GM23338 (cell line): Measurements from ENCODE around the gene HOXA11. TPM values are rescaled to one million over a fixed set of nuclear protein-coding genes. Genes with fewer than 3 reads are reported as not detected.

Source experiments
- ATAC-seq: fragments of 200-7000 bp; cut with Tn5 transposase; 3 replicates; pipeline ENCODE4 v1.9.1; 2020
- DNase-seq: peaks from one replicate; pipeline ENCODE4 v3.0.0-alpha.2; 2015; ENCODE audit warnings: low spot score
- H2AFZ ChIP-seq: fragments of 200-600 bp; sonication (generic); 2 replicates; pipeline ENCODE4 v1.8.0; 2016; ENCODE audit warnings: antibody characterized with exemption, mild to moderate bottlenecking, moderate library complexity
- H3F3A ChIP-seq: fragments of 200-600 bp; sonication (generic); replicated peaks from 2 replicates; pipeline ENCODE4 v1.8.0; 2017; ENCODE audit warnings: antibody characterized with exemption, mixed run types, low read depth
- H3K27ac ChIP-seq: fragments of 200-600 bp; sonication (generic); 2 replicates; pipeline ENCODE4 v1.6.1; 2016; ENCODE audit warnings: low read depth
- H3K27me3 ChIP-seq: fragments of 200-600 bp; sonication (generic); 2 replicates; pipeline ENCODE4 v1.8.0; 2016; ENCODE audit warnings: mild to moderate bottlenecking, mixed run types, moderate library complexity; ENCODE audit not compliant: insufficient read depth
- H3K36me3 ChIP-seq: fragments of 200-600 bp; sonication (generic); 2 replicates; pipeline ENCODE4 v1.8.0; 2016; ENCODE audit warnings: mild to moderate bottlenecking; ENCODE audit not compliant: insufficient read depth
- H3K4me1 ChIP-seq: fragments of 200-600 bp; sonication (generic); 2 replicates; pipeline ENCODE4 v1.8.0; 2016; ENCODE audit warnings: mild to moderate bottlenecking, moderate library complexity; ENCODE audit not compliant: insufficient read depth
- H3K4me2 ChIP-seq: fragments of 200-600 bp; sonication (generic); 2 replicates; pipeline ENCODE4 v1.7.1; 2017; ENCODE audit warnings: mixed run types
- H3K4me3 ChIP-seq: fragments of 200-600 bp; sonication (generic); 2 replicates; pipeline ENCODE4 v1.6.1; 2016; ENCODE audit warnings: mixed run types
- H3K79me2 ChIP-seq: fragments of 200-600 bp; sonication (generic); replicated peaks from 2 replicates; pipeline ENCODE4 v1.8.0; 2017; ENCODE audit warnings: mild to moderate bottlenecking; ENCODE audit not compliant: insufficient read depth
- H3K9me2 ChIP-seq: fragments of 200-600 bp; sonication (generic); 2 replicates; pipeline ENCODE4 v1.8.0; 2017; ENCODE audit not compliant: insufficient read depth
- H4K20me1 ChIP-seq: fragments of 200-600 bp; sonication (generic); replicated peaks from 2 replicates; pipeline ENCODE4 v1.8.0; 2017; ENCODE audit warnings: mild to moderate bottlenecking; ENCODE audit not compliant: insufficient read depth
- H3K27ac Mint-ChIP-seq: 2 replicates; pipeline ENCODE4 v1.8.0; 2020; ENCODE audit warnings: inconsistent platforms, mild to moderate bottlenecking, moderate library complexity, mixed read lengths
- H3K27me3 Mint-ChIP-seq: 3 replicates; pipeline ENCODE4 v1.8.0; 2022; ENCODE audit warnings: low read depth, mild to moderate bottlenecking, moderate library complexity, mixed read lengths, inconsistent platforms; ENCODE audit not compliant: insufficient read depth, poor library complexity
- H3K36me3 Mint-ChIP-seq: 3 replicates; pipeline ENCODE4 v1.8.0; 2021; ENCODE audit warnings: low read depth, mild to moderate bottlenecking, inconsistent platforms, moderate library complexity, mixed read lengths
- H3K4me1 Mint-ChIP-seq: 3 replicates; pipeline ENCODE4 v1.8.0; 2020; ENCODE audit warnings: mild to moderate bottlenecking, inconsistent platforms, mixed read lengths
- H3K4me3 Mint-ChIP-seq: 3 replicates; pipeline ENCODE4 v1.8.0; 2021; ENCODE audit warnings: moderate library complexity, mild to moderate bottlenecking, inconsistent platforms, mixed read lengths
- H3K9me3 Mint-ChIP-seq: 3 replicates; pipeline ENCODE4 v1.8.0; 2020; ENCODE audit warnings: moderate library complexity, mild to moderate bottlenecking, inconsistent platforms, mixed read lengths
- CREB1 ChIP-seq: fragments of 250-450 bp; sonication (Bioruptor Pico); IDR thresholded peaks from 2 replicates; pipeline ENCODE4 v1.5.0; 2020; ENCODE audit warnings: low read depth, mild to moderate bottlenecking, moderate library complexity
- EZH2 ChIP-seq: fragments of 200-600 bp; sonication (generic); IDR thresholded peaks from one replicate; pipeline ENCODE4 v1.8.0; 2017; ENCODE audit warnings: antibody characterized with exemption, mild to moderate bottlenecking, low read depth; ENCODE audit not compliant: unreplicated experiment
- EZH2phosphoT487 ChIP-seq: fragments of 200-600 bp; sonication (generic); IDR thresholded peaks from one replicate; pipeline ENCODE4 v1.8.1; 2018; ENCODE audit warnings: antibody characterized with exemption; ENCODE audit not compliant: unreplicated experiment
- JUNB ChIP-seq: IDR thresholded peaks from one replicate; pipeline ENCODE4 v1.6.1; 2016; ENCODE audit warnings: antibody characterized with exemption; ENCODE audit not compliant: unreplicated experiment
- NANOG ChIP-seq: IDR thresholded peaks from 2 replicates; pipeline ENCODE4 v1.6.1; 2016; ENCODE audit warnings: antibody characterized with exemption, borderline replicate concordance
- POLR2AphosphoS5 ChIP-seq: IDR thresholded peaks from 2 replicates; pipeline ENCODE4 v1.6.1; 2016; ENCODE audit warnings: antibody characterized with exemption, low read depth
- STAT1 ChIP-seq: IDR thresholded peaks from one replicate; pipeline ENCODE4 v1.6.1; 2016; ENCODE audit warnings: antibody characterized with exemption; ENCODE audit not compliant: unreplicated experiment
- ZNF114 ChIP-seq: fragments of 250-450 bp; sonication (Bioruptor Pico); IDR thresholded peaks from 2 replicates; pipeline ENCODE4 v1.5.0; 2020; ENCODE audit warnings: mild to moderate bottlenecking, moderate library complexity
- ZNF331 ChIP-seq: fragments of 250-450 bp; sonication (Bioruptor Pico); IDR thresholded peaks from 2 replicates; pipeline ENCODE4 v1.5.0; 2020; ENCODE audit warnings: low read depth, mild to moderate bottlenecking, moderate library complexity
- polyA plus RNA-seq: library from polyadenylated mRNA; unstranded; fragments of >200 nt; fragmentation: Nextera tagmentation; extraction: Ambion mirVana; gene quantifications from 2 replicates; pipeline ENCODE4 v1.2.1, GENCODE V29; 2016
- total RNA-seq: library from RNA; depleted of rRNA; stranded (reverse); fragments of >200 nt; shearing (Covaris generic); gene quantifications from 2 replicates; pipeline ENCODE4 v1.2.3, GENCODE V29; 2014
- TF ChIP-seq, protein P1 (sequence below): fragments of 250-450 bp; sonication (Bioruptor Pico); IDR thresholded peaks from 2 replicates; pipeline ENCODE4 v1.5.0; 2020; ENCODE audit warnings: mild to moderate bottlenecking, moderate library complexity
- TF ChIP-seq, protein P2 (sequence below): IDR thresholded peaks from one replicate; pipeline ENCODE4 v1.6.1; 2018; ENCODE audit warnings: antibody characterized with exemption; ENCODE audit not compliant: unreplicated experiment
- TF ChIP-seq, protein P3 (sequence below): IDR thresholded peaks from 2 replicates; pipeline ENCODE4 v1.6.1; 2016; ENCODE audit warnings: antibody characterized with exemption
- TF ChIP-seq, protein P4 (sequence below), 2 experiments: fragments of 200-600 bp in 1 of 2; sonication (generic) in 1 of 2; conservative IDR thresholded peaks; 2 replicates each; pipeline versions ENCODE4 v1.5.1 to v1.6.1; 2016 to 2017; ENCODE audit warnings: antibody characterized with exemption in 2 of 2, low read depth in 2 of 2, mild to moderate bottlenecking in 2 of 2, moderate library complexity in 1 of 2

The HOXA11 gene
- total and polyA plus RNA-seq, 2 experiments from 2014 or later = not detected

DNA sequence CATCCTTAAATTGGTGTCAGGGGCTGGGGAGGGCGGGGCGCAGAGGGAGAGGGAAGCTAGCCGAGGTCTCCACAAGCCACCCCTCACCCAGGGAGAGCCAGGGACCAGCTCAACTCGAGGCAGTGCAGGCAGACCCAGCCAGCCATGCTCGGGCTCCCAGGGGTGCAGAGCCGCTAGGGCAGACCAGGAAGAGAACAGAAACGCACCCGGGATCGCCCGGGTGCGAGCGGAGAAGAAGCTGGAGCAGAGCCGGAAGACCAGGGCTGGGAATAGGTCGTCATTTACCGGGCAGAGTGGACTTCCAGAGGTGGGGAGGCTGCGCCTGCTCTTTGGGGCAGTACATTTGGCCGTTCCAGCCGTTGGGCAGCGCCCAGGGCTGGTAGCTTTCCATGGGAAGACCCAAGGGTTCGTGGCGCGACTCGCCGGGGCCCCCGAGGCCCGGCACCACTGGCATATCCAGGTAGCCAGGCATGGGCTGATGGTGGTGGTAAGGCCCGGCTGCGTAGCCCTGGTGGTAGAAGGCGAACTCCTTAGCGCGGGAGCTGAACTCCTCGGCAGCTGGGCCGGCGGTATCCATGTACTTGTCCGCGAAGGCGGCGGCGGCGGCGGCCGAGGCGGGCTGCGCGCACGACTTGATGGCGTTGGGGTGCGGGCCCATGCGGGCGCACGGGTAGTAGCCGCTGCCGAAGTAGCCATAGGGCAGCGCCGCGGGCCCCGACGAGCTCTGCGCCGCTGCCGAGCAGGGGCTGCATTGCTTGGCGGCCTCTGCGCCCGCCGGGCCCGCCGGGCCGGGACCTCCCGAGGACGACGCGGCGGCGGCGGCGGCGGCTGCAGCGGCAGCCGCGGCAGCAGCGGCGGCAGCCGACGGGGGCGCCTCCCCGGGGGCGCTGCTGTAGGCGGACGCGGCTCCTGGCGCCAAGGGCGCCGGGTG is 14.1 kb upstream of the HOXA11 start:
- ATAC-seq (peak; percentile 42), DNase-seq (peak; percentile 70)
- H3K4me3 ChIP-seq = peak overlapping the region; percentile 46
- H3K4me2 ChIP-seq = peak overlapping the region; percentile 64
- H3K4me1 ChIP-seq = peaks cover 15% of the 10 kb centered on the region; the same call in 1 of the 2 replicates
- no peaks in the 10 kb centered on the region for H3K36me3 ChIP-seq
- peaks cover 35% of the 10 kb centered on the region for H3F3A ChIP-seq
- Mint-ChIP-seq H3K4me3 (peak overlapping the region; percentile 56; the same call in 2 of the 3 replicates), H3K36me3 (no peaks in the 10 kb centered on the region), H3K4me1 (peaks cover 15% of the 10 kb centered on the region), H3K9me3 (no peaks in the 10 kb centered on the region; the same call in 2 of the 3 replicates), H3K27ac (no peak overlapping the region), H3K27me3 (peaks cover 92% of the 10 kb centered on the region)
- no peaks in the 10 kb centered on the region for H3K9me2 ChIP-seq
- peaks cover 44% of the 10 kb centered on the region for H4K20me1 ChIP-seq
- no peaks in the 10 kb centered on the region for H3K79me2 ChIP-seq
- H3K27me3 ChIP-seq = peaks cover 98% of the 10 kb centered on the region
- TF ChIP-seq, protein P1, sequence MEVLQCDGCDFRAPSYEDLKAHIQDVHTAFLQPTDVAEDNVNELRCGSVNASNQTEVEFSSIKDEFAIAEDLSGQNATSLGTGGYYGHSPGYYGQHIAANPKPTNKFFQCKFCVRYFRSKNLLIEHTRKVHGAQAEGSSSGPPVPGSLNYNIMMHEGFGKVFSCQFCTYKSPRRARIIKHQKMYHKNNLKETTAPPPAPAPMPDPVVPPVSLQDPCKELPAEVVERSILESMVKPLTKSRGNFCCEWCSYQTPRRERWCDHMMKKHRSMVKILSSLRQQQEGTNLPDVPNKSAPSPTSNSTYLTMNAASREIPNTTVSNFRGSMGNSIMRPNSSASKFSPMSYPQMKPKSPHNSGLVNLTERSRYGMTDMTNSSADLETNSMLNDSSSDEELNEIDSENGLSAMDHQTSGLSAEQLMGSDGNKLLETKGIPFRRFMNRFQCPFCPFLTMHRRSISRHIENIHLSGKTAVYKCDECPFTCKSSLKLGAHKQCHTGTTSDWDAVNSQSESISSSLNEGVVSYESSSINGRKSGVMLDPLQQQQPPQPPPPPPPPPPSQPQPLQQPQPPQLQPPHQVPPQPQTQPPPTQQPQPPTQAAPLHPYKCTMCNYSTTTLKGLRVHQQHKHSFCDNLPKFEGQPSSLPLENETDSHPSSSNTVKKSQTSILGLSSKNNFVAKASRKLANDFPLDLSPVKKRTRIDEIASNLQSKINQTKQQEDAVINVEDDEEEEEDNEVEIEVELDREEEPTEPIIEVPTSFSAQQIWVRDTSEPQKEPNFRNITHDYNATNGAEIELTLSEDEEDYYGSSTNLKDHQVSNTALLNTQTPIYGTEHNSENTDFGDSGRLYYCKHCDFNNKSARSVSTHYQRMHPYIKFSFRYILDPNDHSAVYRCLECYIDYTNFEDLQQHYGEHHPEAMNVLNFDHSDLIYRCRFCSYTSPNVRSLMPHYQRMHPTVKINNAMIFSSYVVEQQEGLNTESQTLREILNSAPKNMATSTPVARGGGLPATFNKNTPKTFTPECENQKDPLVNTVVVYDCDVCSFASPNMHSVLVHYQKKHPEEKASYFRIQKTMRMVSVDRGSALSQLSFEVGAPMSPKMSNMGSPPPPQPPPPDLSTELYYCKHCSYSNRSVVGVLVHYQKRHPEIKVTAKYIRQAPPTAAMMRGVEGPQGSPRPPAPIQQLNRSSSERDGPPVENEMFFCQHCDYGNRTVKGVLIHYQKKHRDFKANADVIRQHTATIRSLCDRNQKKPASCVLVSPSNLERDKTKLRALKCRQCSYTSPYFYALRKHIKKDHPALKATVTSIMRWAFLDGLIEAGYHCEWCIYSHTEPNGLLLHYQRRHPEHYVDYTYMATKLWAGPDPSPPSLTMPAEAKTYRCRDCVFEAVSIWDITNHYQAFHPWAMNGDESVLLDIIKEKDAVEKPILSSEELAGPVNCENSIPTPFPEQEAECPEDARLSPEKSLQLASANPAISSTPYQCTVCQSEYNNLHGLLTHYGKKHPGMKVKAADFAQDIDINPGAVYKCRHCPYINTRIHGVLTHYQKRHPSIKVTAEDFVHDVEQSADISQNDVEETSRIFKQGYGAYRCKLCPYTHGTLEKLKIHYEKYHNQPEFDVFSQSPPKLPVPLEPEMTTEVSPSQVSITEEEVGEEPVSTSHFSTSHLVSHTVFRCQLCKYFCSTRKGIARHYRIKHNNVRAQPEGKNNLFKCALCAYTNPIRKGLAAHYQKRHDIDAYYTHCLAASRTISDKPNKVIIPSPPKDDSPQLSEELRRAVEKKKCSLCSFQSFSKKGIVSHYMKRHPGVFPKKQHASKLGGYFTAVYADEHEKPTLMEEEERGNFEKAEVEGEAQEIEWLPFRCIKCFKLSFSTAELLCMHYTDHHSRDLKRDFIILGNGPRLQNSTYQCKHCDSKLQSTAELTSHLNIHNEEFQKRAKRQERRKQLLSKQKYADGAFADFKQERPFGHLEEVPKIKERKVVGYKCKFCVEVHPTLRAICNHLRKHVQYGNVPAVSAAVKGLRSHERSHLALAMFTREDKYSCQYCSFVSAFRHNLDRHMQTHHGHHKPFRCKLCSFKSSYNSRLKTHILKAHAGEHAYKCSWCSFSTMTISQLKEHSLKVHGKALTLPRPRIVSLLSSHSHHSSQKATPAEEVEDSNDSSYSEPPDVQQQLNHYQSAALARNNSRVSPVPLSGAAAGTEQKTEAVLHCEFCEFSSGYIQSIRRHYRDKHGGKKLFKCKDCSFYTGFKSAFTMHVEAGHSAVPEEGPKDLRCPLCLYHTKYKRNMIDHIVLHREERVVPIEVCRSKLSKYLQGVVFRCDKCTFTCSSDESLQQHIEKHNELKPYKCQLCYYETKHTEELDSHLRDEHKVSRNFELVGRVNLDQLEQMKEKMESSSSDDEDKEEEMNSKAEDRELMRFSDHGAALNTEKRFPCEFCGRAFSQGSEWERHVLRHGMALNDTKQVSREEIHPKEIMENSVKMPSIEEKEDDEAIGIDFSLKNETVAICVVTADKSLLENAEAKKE = no peak
- TF ChIP-seq ZNF331 (no peak), ZNF114 (CRISPR knock-in tag) (no peak), POLR2AphosphoS5 (no peak), EZH2phosphoT487 (peak; percentile 100), NANOG (no peak), STAT1 (no peak), JUNB (no peak), EZH2 (peak; percentile 98), CREB1 (CRISPR knock-in tag) (no peak)
- TF ChIP-seq, protein P2, sequence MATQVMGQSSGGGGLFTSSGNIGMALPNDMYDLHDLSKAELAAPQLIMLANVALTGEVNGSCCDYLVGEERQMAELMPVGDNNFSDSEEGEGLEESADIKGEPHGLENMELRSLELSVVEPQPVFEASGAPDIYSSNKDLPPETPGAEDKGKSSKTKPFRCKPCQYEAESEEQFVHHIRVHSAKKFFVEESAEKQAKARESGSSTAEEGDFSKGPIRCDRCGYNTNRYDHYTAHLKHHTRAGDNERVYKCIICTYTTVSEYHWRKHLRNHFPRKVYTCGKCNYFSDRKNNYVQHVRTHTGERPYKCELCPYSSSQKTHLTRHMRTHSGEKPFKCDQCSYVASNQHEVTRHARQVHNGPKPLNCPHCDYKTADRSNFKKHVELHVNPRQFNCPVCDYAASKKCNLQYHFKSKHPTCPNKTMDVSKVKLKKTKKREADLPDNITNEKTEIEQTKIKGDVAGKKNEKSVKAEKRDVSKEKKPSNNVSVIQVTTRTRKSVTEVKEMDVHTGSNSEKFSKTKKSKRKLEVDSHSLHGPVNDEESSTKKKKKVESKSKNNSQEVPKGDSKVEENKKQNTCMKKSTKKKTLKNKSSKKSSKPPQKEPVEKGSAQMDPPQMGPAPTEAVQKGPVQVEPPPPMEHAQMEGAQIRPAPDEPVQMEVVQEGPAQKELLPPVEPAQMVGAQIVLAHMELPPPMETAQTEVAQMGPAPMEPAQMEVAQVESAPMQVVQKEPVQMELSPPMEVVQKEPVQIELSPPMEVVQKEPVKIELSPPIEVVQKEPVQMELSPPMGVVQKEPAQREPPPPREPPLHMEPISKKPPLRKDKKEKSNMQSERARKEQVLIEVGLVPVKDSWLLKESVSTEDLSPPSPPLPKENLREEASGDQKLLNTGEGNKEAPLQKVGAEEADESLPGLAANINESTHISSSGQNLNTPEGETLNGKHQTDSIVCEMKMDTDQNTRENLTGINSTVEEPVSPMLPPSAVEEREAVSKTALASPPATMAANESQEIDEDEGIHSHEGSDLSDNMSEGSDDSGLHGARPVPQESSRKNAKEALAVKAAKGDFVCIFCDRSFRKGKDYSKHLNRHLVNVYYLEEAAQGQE = no peak
- TF ChIP-seq, protein P3, sequence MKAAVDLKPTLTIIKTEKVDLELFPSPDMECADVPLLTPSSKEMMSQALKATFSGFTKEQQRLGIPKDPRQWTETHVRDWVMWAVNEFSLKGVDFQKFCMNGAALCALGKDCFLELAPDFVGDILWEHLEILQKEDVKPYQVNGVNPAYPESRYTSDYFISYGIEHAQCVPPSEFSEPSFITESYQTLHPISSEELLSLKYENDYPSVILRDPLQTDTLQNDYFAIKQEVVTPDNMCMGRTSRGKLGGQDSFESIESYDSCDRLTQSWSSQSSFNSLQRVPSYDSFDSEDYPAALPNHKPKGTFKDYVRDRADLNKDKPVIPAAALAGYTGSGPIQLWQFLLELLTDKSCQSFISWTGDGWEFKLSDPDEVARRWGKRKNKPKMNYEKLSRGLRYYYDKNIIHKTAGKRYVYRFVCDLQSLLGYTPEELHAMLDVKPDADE = no peak
- TF ChIP-seq, protein P4, sequence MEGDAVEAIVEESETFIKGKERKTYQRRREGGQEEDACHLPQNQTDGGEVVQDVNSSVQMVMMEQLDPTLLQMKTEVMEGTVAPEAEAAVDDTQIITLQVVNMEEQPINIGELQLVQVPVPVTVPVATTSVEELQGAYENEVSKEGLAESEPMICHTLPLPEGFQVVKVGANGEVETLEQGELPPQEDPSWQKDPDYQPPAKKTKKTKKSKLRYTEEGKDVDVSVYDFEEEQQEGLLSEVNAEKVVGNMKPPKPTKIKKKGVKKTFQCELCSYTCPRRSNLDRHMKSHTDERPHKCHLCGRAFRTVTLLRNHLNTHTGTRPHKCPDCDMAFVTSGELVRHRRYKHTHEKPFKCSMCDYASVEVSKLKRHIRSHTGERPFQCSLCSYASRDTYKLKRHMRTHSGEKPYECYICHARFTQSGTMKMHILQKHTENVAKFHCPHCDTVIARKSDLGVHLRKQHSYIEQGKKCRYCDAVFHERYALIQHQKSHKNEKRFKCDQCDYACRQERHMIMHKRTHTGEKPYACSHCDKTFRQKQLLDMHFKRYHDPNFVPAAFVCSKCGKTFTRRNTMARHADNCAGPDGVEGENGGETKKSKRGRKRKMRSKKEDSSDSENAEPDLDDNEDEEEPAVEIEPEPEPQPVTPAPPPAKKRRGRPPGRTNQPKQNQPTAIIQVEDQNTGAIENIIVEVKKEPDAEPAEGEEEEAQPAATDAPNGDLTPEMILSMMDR (conservative IDR thresholded peaks at IDR 0.05; ENCODE audit: low read depth in 2 of 2) = no peak
- H2AFZ ChIP-seq = 0 out of 2 replicates have a peak overlapping the region, but pooled peaks have one; percentile 56
- H3K27ac ChIP-seq = no peak overlapping the region
